GM19324 (cell line): ENCODE data around the gene TRAF4.
A peak's percentile ranks its signal among the peaks of the same experiment; 100 is the strongest.
"Not testable (repeated sequence)": the region's sequence is repeated elsewhere in the genome, so short reads cannot be mapped to it uniquely, and the experiment has no call there.

Experiments used
- ATAC-seq: cut with Tn5 transposase; IDR thresholded peaks from one replicate; pipeline ENCODE4 v1.9.1; 2021; ENCODE audit warnings: mild to moderate bottlenecking, moderate library complexity; ENCODE audit not compliant: unreplicated experiment, low FRiP score

The TRAF4 gene

DNA sequence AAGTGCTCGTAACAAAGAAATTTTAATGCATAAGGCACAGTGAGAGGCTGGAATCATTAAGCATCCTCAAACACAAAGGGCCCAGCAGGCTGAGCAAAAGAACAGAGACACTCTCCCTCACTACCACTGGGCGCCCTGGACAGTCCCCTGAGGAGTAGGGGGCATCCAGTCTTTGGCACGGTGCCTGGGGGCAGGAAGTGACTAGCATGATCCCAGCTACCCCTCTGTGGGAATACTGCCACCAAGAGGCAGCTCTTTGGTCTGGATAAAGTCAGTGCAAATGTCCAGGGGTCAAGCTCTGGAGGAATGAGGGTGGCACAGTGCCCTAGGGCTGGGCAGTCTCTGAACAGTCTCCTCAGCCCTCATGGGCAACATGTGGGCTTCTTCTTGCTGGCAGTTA lies 29.5 kb upstream of the TRAF4 start:
- no peak for ATAC-seq

DNA sequence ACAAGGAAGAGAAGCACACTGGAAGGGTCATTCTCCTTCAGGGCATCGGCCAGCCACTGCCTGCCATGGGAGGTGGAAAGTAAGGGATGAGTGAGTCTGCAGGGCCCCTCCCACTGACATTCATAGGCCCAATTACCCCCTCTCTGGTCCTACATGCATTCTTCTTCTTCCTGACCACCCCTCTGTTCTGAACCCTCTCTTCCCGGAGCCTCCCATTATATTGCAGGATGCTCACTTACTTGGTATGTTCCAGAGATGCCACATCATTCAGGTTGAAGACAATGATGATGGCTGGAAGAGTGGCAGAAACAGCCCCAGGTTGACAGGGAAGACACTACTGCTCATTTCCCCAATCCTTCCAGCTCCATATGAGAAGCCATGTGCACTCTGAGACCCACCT lies 28.6 kb upstream of the TRAF4 start:
- ATAC-seq = no peak

- ATAC-seq = no peak
These were observed 26.9 kb upstream of the TRAF4 start for GRCh38 chr17:28716740-28717577.

DNA sequence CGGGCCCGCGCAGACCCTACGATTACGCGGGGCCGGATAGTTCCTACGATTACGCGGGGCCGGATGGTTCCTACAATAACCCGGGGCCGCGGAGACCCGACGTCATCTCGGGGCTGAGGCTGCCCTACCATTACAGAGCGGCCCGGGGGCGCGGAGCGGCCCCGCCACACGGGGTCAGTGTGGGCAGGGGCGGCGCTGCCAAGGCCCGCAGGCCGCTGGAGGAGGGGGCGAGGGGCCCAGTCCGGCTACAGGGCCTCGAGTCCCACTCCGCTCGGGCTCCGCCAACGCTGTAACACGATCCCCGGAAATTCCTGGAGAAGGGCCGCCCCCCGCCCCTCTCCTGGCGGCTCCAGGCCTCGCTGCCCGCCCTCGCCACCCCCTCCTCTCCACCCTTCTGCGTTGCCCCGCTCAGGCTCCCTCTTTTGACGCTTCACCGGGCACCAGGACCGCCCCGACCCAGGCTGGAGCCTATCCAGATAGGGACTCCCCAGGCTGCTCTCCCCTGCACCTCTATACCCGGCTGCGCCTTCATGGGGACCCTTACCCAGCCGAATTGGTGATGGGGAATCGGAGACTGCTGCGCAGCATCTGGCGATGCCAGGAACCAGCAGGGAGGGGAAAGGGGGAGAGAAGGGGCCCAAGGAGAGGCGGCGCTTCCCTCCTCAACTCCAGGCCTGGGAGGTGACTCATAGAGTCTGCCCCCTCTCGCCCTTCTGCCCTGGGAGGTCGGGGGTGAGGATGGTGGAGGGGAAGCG lies 26.1 kb upstream of the TRAF4 start, which contains the start of gene RAB34:
Gene RAB34 (minus strand): TSS at position 291 of the 755 bp plus-strand sequence. CDS start 602 bp downstream, outside the sequence.
- no peak for ATAC-seq

- ATAC-seq = no peak
These were observed 25.3 kb upstream of the TRAF4 start for GRCh38 chr17:28718333-28719020.

- ATAC-seq = no peak
These were observed 24.8 kb upstream of the TRAF4 start for GRCh38 chr17:28719021-28719433.

GRCh38 chr17:28720247-28720996 lies 23.4 kb upstream of the TRAF4 start:
- ATAC-seq = no peak

DNA sequence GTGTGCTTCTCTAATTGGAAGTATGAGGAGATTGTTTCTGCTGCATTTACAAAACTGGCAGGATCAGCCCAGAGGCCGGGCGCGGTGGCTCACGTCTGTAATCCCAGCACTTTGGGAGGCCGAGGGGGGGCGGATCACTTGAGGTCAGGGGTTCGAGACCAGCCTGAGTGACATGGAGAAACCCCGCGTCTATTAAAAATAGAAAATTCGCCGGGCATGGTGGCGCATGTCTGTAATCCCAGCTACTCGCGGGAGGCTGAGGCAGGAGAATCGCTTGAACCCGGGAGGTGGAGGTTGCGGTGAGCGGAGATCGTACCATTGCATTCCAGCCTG lies 22.8 kb upstream of the TRAF4 start:
- not testable (repeated sequence) for ATAC-seq

DNA sequence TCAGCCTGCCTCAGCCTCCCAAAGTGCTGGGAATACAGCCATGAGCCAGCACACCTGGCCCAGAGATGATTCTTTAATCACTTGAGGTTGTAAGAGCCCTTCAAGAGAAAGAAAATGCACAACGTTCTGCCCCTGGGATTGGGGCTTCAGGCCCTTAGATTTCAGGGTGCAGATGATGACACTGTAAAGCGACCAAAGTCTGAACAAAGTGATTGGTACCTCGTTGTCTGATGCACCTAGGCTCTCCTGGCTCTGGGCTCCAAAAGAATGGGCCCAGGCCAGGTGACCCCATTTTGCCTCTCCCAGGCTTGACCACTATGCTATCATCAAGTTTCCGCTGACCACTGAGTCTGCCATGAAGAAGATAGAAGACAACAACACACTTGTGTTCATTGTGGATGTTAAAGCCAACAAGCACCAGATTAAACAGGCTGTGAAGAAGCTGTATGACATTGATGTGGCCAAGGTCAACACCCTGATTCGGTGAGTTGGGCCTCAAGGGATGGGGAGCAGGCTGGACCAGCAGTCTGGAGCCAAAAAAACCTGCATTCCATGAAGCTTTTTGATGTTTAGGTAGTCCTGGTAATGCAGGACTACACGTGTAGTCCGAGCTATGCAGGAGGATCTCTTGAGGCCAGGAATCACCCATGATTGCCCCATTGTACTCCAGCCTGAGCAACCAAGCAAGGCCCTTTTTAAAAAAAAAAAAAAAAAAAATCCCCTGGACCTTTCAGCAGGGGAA lies 21.2 kb upstream of the TRAF4 start:
- no peak for ATAC-seq

GRCh38 chr17:28723159-28723835 lies 20.5 kb upstream of the TRAF4 start:
- ATAC-seq = no peak

- ATAC-seq = not testable (repeated sequence)
These were observed 19.8 kb upstream of the TRAF4 start for GRCh38 chr17:28723836-28724499.

DNA sequence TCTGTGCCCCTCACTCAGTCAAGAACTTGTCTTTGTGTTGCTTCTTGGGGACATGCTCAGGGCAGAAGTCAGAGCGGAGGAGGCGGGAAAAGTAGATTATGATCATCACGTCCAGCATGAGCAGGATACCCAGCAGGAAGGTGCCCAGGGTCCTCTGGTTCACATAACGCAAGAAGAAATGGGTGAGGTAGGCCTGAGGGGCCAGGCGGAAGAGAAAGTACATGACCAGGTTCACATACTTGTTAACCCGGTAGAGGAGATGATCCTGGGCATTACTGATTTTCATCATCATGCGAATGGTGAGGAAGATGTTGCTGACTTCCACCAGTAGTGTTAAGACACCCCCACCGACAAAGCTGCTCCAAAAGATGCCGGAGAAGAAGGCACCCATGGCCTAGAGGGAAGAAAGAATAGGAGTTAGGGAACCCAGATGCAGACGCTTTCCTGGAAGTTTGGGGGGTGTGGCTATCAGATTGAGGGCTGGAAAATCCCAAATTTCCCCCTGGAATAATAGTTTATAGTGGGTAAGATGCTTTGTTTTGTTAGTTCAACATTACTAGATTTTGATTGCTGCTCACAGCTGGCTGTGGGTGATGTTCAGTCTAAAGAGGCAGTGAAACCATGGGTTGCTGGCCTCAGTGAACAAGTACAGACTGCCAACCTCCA lies 19.2 kb upstream of the TRAF4 start:
- ATAC-seq = no peak

DNA sequence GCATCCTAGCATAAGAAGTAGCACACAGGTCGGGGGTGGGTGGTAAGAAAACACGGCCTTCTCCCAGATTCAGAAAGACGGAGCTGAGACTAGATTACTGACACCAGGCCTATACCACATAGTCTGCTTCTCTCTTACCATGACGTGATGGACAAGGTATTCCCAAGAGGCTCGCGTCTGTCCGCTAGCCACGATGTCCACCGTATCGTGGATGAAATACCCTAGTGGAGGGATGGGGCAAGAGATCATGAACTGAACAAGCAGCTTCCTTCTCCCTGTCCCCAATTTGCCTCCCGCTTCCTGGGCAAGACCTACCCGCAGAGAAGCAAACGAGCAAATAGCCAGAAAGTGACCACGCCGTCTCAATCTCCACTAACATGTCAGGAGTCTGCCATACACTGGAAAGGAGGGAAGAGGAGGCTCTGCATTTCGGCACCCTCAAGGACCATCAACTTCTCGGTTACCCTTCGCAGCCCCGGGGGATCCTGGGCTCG lies 18.6 kb upstream of the TRAF4 start:
- no peak for ATAC-seq

DNA sequence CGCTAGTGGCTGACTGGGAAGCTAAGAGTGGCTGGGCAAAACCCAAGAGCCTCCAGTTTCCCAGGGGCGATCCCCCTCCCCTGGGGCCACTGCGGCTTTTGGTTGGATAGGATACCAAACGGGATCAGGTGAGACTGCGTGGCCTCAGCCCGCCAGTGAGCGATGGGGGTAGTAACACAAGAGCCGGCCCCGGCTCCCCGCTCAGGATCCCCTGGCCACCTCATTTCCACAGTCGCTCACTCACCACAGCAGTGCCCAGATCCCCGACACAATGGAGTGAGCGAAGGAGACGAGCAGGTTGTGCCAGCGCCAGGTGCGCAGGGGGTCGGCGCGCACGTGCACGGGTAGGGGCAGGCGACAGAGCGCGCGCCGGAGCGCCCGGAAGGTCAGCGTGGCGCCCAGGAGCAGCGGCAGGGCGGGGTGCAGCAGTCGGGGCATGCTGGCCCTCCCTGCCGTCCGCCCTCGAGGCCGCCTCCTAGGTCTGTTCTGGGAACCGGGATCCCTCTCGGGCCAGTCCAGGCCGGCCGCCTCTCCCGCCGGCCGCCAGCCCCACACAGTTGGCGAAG lies 18.1 kb upstream of the TRAF4 start:
- peak; percentile 3 for ATAC-seq

- ATAC-seq = peak; percentile 13
These were observed 17.6 kb upstream of the TRAF4 start, which contains the start of gene TLCD1 for GRCh38 chr17:28726226-28726626. TLCD1 (minus strand) TSS chr17:28726233; CDS start chr17:28726097, 136 bp downstream.

DNA sequence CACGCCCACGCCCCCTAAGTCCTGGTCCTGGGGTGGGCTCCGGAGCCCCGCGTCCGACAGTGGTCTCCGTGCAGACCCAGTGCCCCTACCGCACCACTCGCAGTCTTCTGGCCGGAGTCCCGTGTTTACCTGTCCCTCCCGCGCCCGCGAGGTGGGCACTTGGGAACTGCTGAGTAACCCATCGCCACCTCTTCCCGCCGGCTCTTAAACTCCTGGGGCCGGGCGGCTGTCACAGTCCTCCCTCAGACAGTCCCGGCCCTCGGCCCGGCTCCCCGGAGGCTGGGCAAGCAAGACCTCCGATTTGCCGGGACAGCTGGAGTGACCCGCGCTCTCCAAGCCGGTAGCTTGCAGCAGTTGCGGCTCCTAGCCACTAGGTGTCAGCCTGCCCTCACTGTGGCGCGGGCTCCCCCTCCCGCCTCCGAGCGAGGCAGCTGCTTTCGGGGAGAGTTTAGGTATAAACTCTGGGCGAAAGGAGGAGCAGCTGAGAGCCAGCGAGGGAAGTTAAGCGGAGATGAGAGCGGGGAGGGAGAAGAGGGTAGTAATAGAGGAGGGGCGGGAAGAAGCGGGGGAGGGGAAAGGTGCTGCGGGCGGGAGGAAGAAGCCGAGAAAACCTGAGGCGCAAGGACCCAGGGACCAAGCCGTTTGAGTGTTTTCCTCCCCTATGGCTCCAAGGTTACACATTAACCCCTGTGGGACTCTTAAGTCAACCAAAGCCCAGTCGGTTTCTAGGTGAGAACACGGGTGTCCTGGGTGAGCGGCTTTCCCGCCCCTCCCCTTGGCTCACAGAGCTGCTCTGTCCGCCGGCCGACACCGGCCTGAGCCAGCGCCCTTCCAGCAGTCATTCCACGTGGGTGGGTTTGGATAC lies 17.0 kb upstream of the TRAF4 start:
- ATAC-seq = peak; percentile 43
